ENCODE measurements around the gene CLASP2.

- TF ChIP-seq CTCF (conservative IDR thresholded peaks at IDR 0.05): no peak
- no peak for TF ChIP-seq ZFX (IDR thresholded peaks at IDR 0.05)
These were observed 55.0 kb downstream of the CLASP2 start for GRCh38 chr3:33663042-33663441.

All from C4-2B (cell line).